ENCODE measurements around the gene CCDC91.
"Not testable (repeated sequence)": the region's sequence is repeated elsewhere in the genome, so short reads cannot be mapped to it uniquely, and the experiment has no call there.

Gene CCDC91

GRCh38 chr12:28303192-28303591 is 112.9 kb downstream of the CCDC91 start:
- DNase-seq, result no peak

- no peak for DNase-seq
Measured at GRCh38 chr12:28306535-28306934, 116.3 kb downstream of the CCDC91 start.

GRCh38 chr12:28308891-28309290 is 118.6 kb downstream of the CCDC91 start:
- no peak for DNase-seq

- DNase-seq, result no peak
Measured at GRCh38 chr12:28313631-28314030, 123.4 kb downstream of the CCDC91 start.

- no peak for DNase-seq
Measured at GRCh38 chr12:28316049-28316448, 125.8 kb downstream of the CCDC91 start.

GRCh38 chr12:28318273-28318672 is 128.0 kb downstream of the CCDC91 start:
- DNase-seq, result no peak

- DNase-seq, result no peak
Measured at GRCh38 chr12:28320353-28320752, 130.1 kb downstream of the CCDC91 start.

GRCh38 chr12:28327722-28328121 is 137.5 kb downstream of the CCDC91 start:
- DNase-seq, result no peak

- DNase-seq, result no peak
Measured at GRCh38 chr12:28328967-28329366, 138.7 kb downstream of the CCDC91 start.

GRCh38 chr12:28329727-28330126 is 139.5 kb downstream of the CCDC91 start:
- not testable (repeated sequence) for DNase-seq

GRCh38 chr12:28330232-28330631 is 140.0 kb downstream of the CCDC91 start:
- not testable (repeated sequence) for DNase-seq

- no peak for DNase-seq
Measured at GRCh38 chr12:28331130-28331529, 140.9 kb downstream of the CCDC91 start.

- DNase-seq, result no peak
Measured at GRCh38 chr12:28340261-28341045, 150.2 kb downstream of the CCDC91 start.

- DNase-seq, result no peak
Measured at GRCh38 chr12:28343713-28344112, 153.5 kb downstream of the CCDC91 start.

GRCh38 chr12:28346567-28346966 is 156.3 kb downstream of the CCDC91 start:
- DNase-seq, result no peak

GRCh38 chr12:28349196-28349595 is 158.9 kb downstream of the CCDC91 start:
- no peak for DNase-seq

GRCh38 chr12:28350502-28350901 is 160.2 kb downstream of the CCDC91 start:
- DNase-seq, result no peak

- DNase-seq, result no peak
Measured at GRCh38 chr12:28351414-28351813, 161.2 kb downstream of the CCDC91 start.

- no peak for DNase-seq
Measured at GRCh38 chr12:28355161-28355560, 164.9 kb downstream of the CCDC91 start.

- DNase-seq, result no peak
Measured at GRCh38 chr12:28360253-28360652, 170.0 kb downstream of the CCDC91 start.

GRCh38 chr12:28367326-28367725 is 177.1 kb downstream of the CCDC91 start:
- DNase-seq, result no peak

- DNase-seq, result no peak
Measured at GRCh38 chr12:28367993-28368392, 177.7 kb downstream of the CCDC91 start.

- DNase-seq, result no peak
Measured at GRCh38 chr12:28369483-28369882, 179.2 kb downstream of the CCDC91 start.

- no peak for DNase-seq
Measured at GRCh38 chr12:28374556-28374955, 184.3 kb downstream of the CCDC91 start.

- no peak for DNase-seq
Measured at GRCh38 chr12:28378736-28379135, 188.5 kb downstream of the CCDC91 start.

All from CD4-positive, alpha-beta T cell treated with Interferon alpha-2 for 1 hour (primary cell).